Ovary (tissue), 3 donors: ENCODE measurements around the gene BASP1.

Experiments
- CTCF ChIP-seq, 3 donors: fragments of 450-650 bp in 2 of 3; fragments of 200-600 bp in 1 of 3; IDR thresholded peaks; one replicate each; pipeline versions ENCODE4 v1.5.1 to v1.8.0; 2016 to 2022; ENCODE audit warnings: antibody characterized with exemption in 3 of 3, mild to moderate bottlenecking in 1 of 3
- EP300 ChIP-seq: sonication (generic); formaldehyde crosslinking; IDR thresholded peaks from one replicate; pipeline ENCODE4 v1.6.1; 2017; ENCODE audit warnings: antibody characterized with exemption
- POLR2A ChIP-seq: fragments of 450-650 bp; IDR thresholded peaks from one replicate; pipeline ENCODE4 v1.6.1; 2017; ENCODE audit warnings: antibody characterized with exemption, mild to moderate bottlenecking, moderate library complexity
- donor health status: DM: no; HTN: no; CAD: no.

GRCh38 chr5:17234374-17234773 is 16.9 kb downstream of the BASP1 start:
- TF ChIP-seq EP300 = no peak
- no peak for TF ChIP-seq CTCF (IDR thresholded peaks at IDR 0.05)
- TF ChIP-seq POLR2A = no peak
